ENCODE results near the gene SAMD8. TPM values are rescaled to one million over a fixed set of nuclear protein-coding genes. Genes with fewer than 3 reads are reported as not detected.

SAMD8 gene
- total RNA-seq, 2 donors from 2014 or later, result 8.9 to 21.5 TPM

GRCh38 chr10:75101416-75102251 lies 9.8 kb upstream of the SAMD8 start:
- no peak overlapping the region for H3K9ac ChIP-seq (ENCODE audit: low read depth in 2 of 2, low read length in 2 of 2)
- H3K4me3 ChIP-seq, result no peak overlapping the region
- H3K4me1 ChIP-seq, result no peaks in the 10 kb centered on the region
- H3K27me3 ChIP-seq, result no peaks in the 10 kb centered on the region
- no peak overlapping the region for H3K27ac ChIP-seq
- no peaks in the 10 kb centered on the region for H3K36me3 ChIP-seq
- intact Hi-C loops (cut with DNase I), result loop anchor here (5.0 kb wide), 1 partner anchor 854 kb away; no protein-coding TSS in a partner anchor
- H3K9me3 ChIP-seq, result no peaks in the 10 kb centered on the region
- DNase-seq, result no peak
- no peak for TF ChIP-seq CTCF (IDR thresholded peaks at IDR 0.05)

GRCh38 chr10:75102830-75103673 lies 8.4 kb upstream of the SAMD8 start:
- H3K4me3 ChIP-seq, result no peak overlapping the region
- intact Hi-C loops (cut with DNase I), result loop anchor here (5.0 kb wide), 1 partner anchor 856 kb away; no protein-coding TSS in a partner anchor
- H3K27me3 ChIP-seq, result no peaks in the 10 kb centered on the region
- DNase-seq, result no peak
- no peaks in the 10 kb centered on the region for H3K9me3 ChIP-seq
- H3K9ac ChIP-seq (ENCODE audit: low read depth in 2 of 2, low read length in 2 of 2), result no peak overlapping the region
- no peak for TF ChIP-seq CTCF (IDR thresholded peaks at IDR 0.05)
- H3K27ac ChIP-seq, result no peak overlapping the region
- H3K4me1 ChIP-seq, result no peaks in the 10 kb centered on the region
- H3K36me3 ChIP-seq, result no peaks in the 10 kb centered on the region

GRCh38 chr10:75103881-75104686 lies 7.4 kb upstream of the SAMD8 start:
- intact Hi-C loops (cut with DNase I), result loop anchor here (5.0 kb wide), 1 partner anchor 857 kb away; no protein-coding TSS in a partner anchor
- Histone ChIP-seq H3K27me3 (no peaks in the 10 kb centered on the region), H3K27ac (no peak overlapping the region), H3K36me3 (no peaks in the 10 kb centered on the region), H3K9me3 (no peaks in the 10 kb centered on the region), H3K4me1 (no peaks in the 10 kb centered on the region), H3K9ac (ENCODE audit: low read depth in 2 of 2, low read length in 2 of 2) (no peak overlapping the region), H3K4me3 (no peak overlapping the region)
- no peak for DNase-seq
- no peak for TF ChIP-seq CTCF (IDR thresholded peaks at IDR 0.05)

GRCh38 chr10:75104842-75105241 lies 6.6 kb upstream of the SAMD8 start:
- Histone ChIP-seq H3K4me1 (no peaks in the 10 kb centered on the region), H3K9ac (ENCODE audit: low read depth in 2 of 2, low read length in 2 of 2) (no peak overlapping the region), H3K27me3 (no peaks in the 10 kb centered on the region), H3K4me3 (no peak overlapping the region), H3K9me3 (no peaks in the 10 kb centered on the region), H3K36me3 (no peaks in the 10 kb centered on the region), H3K27ac (no peak overlapping the region)
- intact Hi-C loops (cut with DNase I), result loop anchor here (5.0 kb wide), 2 partner anchors 127 to 858 kb away; no protein-coding TSS in a partner anchor
- no peak for TF ChIP-seq CTCF (IDR thresholded peaks at IDR 0.05)
- DNase-seq, result no peak

Measured in colonic mucosa (tissue), 4 donors.